ENCODE results near the gene LENEP. TPM values are rescaled to one million over a fixed set of nuclear protein-coding genes. Genes with fewer than 3 reads are reported as not detected.

The LENEP gene
- total RNA-seq, 1 donor from 2014 or later, result not detected

DNA sequence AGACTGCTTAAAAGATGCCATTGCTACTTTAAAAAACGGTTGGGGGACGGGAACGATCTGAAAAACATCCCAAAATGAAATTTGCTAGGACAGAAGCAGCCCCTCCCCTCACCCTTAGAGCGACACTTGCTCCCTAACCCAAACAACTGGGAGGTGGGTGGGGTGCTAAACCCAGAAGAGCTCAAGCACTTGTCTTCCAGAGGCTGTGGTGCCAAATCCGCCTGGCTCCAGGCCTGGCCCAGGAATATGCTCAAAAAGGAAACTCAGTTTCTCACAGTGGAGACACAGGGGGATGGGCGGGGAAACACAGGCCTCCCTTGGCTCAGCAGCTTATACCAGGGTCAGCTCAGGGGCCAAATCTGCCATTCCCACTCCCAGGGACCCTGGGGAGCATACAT is 36.8 kb upstream of the LENEP start:
- peak overlapping the region; percentile 85 for H3K4me2 ChIP-seq
- peaks cover 9% of the 10 kb centered on the region for H3K36me3 Mint-ChIP-seq
- peaks cover 61% of the 10 kb centered on the region for H3K79me2 ChIP-seq (ENCODE audit: low read depth)
- peaks cover 17% of the 10 kb centered on the region for H3K27me3 Mint-ChIP-seq (ENCODE audit: insufficient read depth, low read depth)
- peak; percentile 58 for DNase-seq (ENCODE audit: low spot score)
- H3K4me1 ChIP-seq, result peaks cover 45% of the 10 kb centered on the region
- peak overlapping the region; percentile 70 for H3K27ac ChIP-seq
- peak overlapping the region; percentile 66 for H3K4me3 ChIP-seq
- H3K4me1 Mint-ChIP-seq, result peaks cover 74% of the 10 kb centered on the region
- no peak overlapping the region for H3K9ac ChIP-seq
- H3K27ac Mint-ChIP-seq, result peak overlapping the region; percentile 100
- peak overlapping the region; percentile 94 for H3K4me3 Mint-ChIP-seq
- no peaks in the 10 kb centered on the region for H3K9me3 Mint-ChIP-seq
- peaks cover 48% of the 10 kb centered on the region for H4K20me1 ChIP-seq (ENCODE audit: low read depth)
- H3K27me3 ChIP-seq, result no peaks in the 10 kb centered on the region
- no peaks in the 10 kb centered on the region for H3K9me3 ChIP-seq (ENCODE audit: low read depth)
- H2AFZ ChIP-seq (replicated peaks), result no peak overlapping the region
- no peaks in the 10 kb centered on the region for H3K36me3 ChIP-seq
- H3F3A ChIP-seq (ENCODE audit: low read depth), result peaks cover 58% of the 10 kb centered on the region
- no peak for TF ChIP-seq EZH2 (IDR thresholded peaks at IDR 0.05)
- no peak for TF ChIP-seq CTCF (IDR thresholded peaks at IDR 0.05)

DNA sequence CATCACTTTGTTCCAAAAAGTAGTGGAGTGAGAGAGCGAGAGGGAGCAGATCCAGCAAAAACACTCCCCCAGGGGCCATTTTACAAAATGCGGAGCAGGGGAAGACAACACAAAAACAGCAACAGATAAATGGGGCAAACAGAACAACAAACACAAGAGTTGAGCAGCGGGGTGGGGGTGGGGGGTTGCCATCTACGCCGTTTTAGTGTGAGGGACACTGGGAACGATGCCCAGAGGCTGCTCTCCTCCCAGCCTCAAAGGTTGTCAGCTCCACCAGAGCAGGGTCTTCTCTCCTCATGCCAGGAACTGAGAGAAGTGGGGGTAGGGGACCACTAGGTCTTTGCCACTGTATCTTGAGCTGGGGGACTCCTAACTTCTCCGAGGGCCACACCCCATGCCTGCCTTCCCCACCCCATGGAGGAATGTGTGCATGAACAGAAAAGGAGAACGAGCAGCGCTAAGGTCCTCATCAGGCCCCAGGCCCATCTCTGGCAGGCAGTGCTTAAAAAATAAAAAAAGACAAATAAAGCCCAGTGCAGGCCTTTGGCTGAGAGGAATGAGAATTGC is 36.2 kb upstream of the LENEP start:
- H3K4me3 ChIP-seq, result peak overlapping the region; percentile 66
- H3K79me2 ChIP-seq (ENCODE audit: low read depth), result peaks cover 63% of the 10 kb centered on the region
- peaks cover 46% of the 10 kb centered on the region for H3K4me1 ChIP-seq
- DNase-seq (ENCODE audit: low spot score), result no peak
- H3K9me3 ChIP-seq (ENCODE audit: low read depth), result no peaks in the 10 kb centered on the region
- no peak overlapping the region for H3K9ac ChIP-seq
- peaks cover 14% of the 10 kb centered on the region for H3K27me3 Mint-ChIP-seq (ENCODE audit: insufficient read depth, low read depth)
- H3K36me3 ChIP-seq, result no peaks in the 10 kb centered on the region
- H3F3A ChIP-seq (ENCODE audit: low read depth), result peaks cover 61% of the 10 kb centered on the region
- peak overlapping the region; percentile 70 for H3K27ac ChIP-seq
- no peaks in the 10 kb centered on the region for H3K27me3 ChIP-seq
- H3K27ac Mint-ChIP-seq, result peak overlapping the region; percentile 100
- no peaks in the 10 kb centered on the region for H3K9me3 Mint-ChIP-seq
- H3K4me2 ChIP-seq, result peak overlapping the region; percentile 85
- peak overlapping the region; percentile 94 for H3K4me3 Mint-ChIP-seq
- no peak overlapping the region for H2AFZ ChIP-seq (replicated peaks)
- peaks cover 42% of the 10 kb centered on the region for H4K20me1 ChIP-seq (ENCODE audit: low read depth)
- no peak for TF ChIP-seq EZH2phosphoT487 (IDR thresholded peaks at IDR 0.05)
- TF ChIP-seq EZH2 (IDR thresholded peaks at IDR 0.05), result no peak
- no peak for TF ChIP-seq CTCF (IDR thresholded peaks at IDR 0.05)
- H3K36me3 Mint-ChIP-seq, result peaks cover 9% of the 10 kb centered on the region
- peaks cover 73% of the 10 kb centered on the region for H3K4me1 Mint-ChIP-seq

- H3K27me3 Mint-ChIP-seq (ENCODE audit: insufficient read depth, low read depth), result peaks cover 13% of the 10 kb centered on the region
- H3F3A ChIP-seq (ENCODE audit: low read depth), result peaks cover 69% of the 10 kb centered on the region
- TF ChIP-seq CTCF (IDR thresholded peaks at IDR 0.05) (no peak), EZH2 (IDR thresholded peaks at IDR 0.05) (no peak), EZH2phosphoT487 (IDR thresholded peaks at IDR 0.05) (no peak)
These were observed 35.4 kb upstream of the LENEP start for GRCh38 chr1:154958036-154958435.

More at GRCh38 chr1:154958036-154958435, 35.4 kb upstream of the LENEP start:
- Histone ChIP-seq H4K20me1 (ENCODE audit: low read depth) (peaks cover 33% of the 10 kb centered on the region), H3K36me3 (no peaks in the 10 kb centered on the region), H3K4me1 (peaks cover 54% of the 10 kb centered on the region), H3K4me3 (no peak overlapping the region), H3K4me2 (no peak overlapping the region), H3K79me2 (ENCODE audit: low read depth) (peaks cover 63% of the 10 kb centered on the region), H3K27me3 (no peaks in the 10 kb centered on the region), H3K9me3 (ENCODE audit: low read depth) (no peaks in the 10 kb centered on the region), H2AFZ (replicated peaks) (no peak overlapping the region), H3K27ac (peak overlapping the region; percentile 70), H3K9ac (no peak overlapping the region)
- no peak for DNase-seq (ENCODE audit: low spot score)
- peak overlapping the region; percentile 100 for H3K27ac Mint-ChIP-seq
- no peak overlapping the region for H3K4me3 Mint-ChIP-seq
- H3K9me3 Mint-ChIP-seq, result no peaks in the 10 kb centered on the region
- H3K36me3 Mint-ChIP-seq, result peaks cover 7% of the 10 kb centered on the region
- peaks cover 71% of the 10 kb centered on the region for H3K4me1 Mint-ChIP-seq

Data from neural progenitor cell (in vitro differentiated cells).